UCSD-AML1 (cell line): ENCODE results near the gene BTN3A1.
"Not testable (repeated sequence)": the region's sequence is repeated elsewhere in the genome, so short reads cannot be mapped to it uniquely, and the experiment has no call there.

ENCODE experiments used
- DNase-seq: peaks from one replicate; lab custom pipeline; 2025; ENCODE audit not compliant: unreplicated experiment; lab: John Stamatoyannopoulos, UW

BTN3A1 gene

GRCh38 chr6:26412954-26413353 lies 10.9 kb downstream of the BTN3A1 start:
- no peak for DNase-seq

GRCh38 chr6:26414281-26414680 lies 12.2 kb downstream of the BTN3A1 start:
- DNase-seq, result no peak

DNA sequence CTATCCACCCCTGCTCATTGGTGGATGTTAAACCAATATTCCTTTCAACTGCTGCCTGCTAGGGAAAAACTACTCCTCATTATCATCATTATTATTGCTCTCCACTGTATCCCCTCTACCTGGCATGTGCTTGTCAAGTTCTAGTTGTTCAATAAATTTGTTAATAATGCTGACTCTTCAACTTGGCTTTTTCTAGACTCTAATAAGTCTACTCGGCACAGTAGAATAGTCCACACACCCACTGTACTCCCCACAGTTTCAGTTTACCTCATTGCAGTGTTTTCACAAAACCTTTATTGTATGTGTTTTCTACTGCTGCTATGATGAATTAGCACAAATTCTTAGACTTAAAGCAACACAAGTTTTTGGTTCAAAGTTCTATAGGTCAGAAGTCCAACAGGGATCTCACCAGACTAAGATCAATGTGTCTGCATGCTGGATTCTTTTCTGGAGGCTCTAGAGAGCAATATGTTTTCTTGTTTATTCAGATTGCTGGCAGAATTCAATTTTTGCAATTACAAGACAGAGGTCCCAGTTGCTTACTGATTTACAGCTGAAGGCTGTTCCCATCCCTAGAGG lies 13.1 kb downstream of the BTN3A1 start:
- no peak for DNase-seq

DNA sequence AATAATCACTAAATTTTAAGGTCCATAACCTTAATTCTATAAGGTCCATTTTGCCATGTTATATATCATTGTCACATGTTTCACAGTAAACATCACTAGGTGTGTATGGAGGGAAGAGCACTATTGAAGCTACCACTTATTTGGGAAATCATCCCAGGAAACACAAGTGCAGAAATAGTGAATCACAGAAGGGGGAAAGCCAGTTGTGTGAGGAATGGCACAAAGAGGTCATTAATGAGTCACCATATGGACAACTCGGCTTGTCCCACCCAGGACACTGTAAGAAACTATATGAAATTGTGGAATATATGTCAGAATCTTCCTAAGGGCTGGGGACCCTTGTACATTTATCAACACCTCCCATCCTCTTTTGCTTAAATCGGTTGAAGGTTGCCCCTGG lies 13.7 kb downstream of the BTN3A1 start:
- DNase-seq, result no peak

- DNase-seq, result no peak
Observed at GRCh38 chr6:26416288-26416687, 14.2 kb downstream of the BTN3A1 start.

GRCh38 chr6:26418077-26418476 lies 16.0 kb downstream of the BTN3A1 start:
- not testable (repeated sequence) for DNase-seq

- DNase-seq, result not testable (repeated sequence)
Observed at GRCh38 chr6:26418795-26419194, 16.7 kb downstream of the BTN3A1 start.

DNA sequence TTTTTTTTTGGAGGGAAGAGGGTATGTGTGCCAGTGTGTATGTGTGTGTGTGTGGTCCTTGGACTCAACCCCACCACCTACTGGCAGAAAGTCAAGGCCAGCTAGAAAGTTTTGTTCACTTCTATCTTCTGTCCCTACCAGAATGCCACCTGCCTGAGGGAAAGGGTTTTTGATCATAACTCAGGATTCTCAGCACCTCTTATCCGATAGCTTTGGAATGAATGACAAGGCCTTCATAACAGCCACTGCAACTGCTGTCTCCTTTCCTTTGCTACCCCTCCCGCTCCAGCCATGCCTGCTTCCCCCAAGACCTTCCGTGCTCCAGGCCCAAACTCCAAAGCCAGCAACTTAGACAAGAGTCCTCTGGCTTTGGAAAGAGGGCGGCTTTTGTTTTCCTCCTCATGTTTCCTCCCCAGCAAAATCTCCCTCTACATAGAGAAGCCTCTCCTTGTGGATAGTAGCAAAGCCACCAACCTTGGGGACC lies 18.7 kb downstream of the BTN3A1 start:
- no peak for DNase-seq

- peak; percentile 59 for DNase-seq
Observed at GRCh38 chr6:26421259-26422144, 19.4 kb downstream of the BTN3A1 start.

DNA sequence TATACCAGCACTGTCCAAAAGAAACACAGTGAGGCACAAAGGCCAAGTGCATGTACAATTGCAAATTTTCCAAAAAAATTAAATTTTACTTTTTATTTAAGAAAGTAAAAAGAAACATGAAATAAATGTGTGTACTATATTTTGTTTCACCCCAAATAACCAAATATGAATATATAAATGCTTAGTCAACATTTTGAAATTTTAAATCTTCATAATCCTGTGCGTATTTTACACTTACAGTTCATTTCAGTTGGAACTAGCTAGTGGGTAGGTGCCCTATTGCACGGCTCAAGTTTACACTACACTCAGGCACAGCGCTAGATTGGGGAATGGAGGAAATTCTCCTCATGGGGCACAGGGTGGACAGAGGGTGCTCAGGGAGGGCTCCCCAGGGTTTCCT lies 20.3 kb downstream of the BTN3A1 start:
- no peak for DNase-seq

DNA sequence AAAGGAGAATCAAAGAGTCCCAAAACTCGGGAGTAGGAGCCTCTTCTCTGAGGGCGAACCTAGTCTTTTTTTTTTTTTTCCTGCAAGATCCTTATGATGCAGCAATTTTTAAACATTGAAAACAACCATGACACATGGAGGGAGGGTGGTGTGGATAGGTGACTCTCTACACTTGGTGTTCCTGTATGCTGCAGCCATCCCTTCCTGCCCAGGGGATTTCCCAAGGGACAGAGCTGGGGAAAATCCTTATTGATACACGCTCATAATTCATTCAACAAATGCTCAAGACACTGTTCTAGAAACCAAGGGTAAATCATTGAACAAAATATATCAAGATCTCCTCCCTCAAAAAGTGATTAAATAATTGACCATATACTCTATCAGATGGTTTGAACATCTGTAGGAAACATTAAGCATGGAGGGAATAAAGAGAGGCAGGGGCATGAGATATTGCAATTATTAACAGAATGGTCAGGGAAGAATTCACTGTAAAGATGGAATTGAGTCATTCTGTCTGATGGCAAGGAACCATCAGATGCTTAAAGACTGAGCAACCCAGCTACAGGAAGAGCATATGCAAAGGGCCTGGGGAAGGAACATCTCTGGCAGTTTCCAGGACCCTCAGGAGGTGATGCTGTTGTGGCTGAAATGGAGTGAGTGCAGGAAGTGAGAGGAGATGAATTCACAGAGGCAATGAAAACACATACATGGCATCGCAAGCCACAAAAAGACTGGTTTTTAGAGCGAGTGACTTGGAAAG lies 24.8 kb downstream of the BTN3A1 start:
- no peak for DNase-seq

DNA sequence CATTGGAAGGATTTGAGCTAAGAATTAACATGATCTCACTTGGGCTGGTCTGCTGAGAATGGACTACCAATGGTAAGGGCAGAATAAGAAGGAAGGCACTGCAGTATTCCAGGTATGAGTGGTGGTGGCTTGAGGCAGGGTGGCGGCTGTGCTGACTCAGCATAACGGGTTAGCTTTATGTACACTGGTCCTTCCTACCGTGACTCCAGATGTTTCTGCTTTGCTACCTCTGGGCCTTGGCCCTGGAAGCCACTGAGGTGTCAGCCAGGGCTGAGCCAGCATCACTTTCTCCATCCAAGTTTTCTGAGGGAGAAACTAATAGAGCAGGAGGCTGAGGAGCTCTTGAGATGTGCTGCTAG lies 25.4 kb downstream of the BTN3A1 start:
- no peak for DNase-seq

GRCh38 chr6:26428206-26428605 lies 26.1 kb downstream of the BTN3A1 start:
- DNase-seq, result no peak

GRCh38 chr6:26430787-26431186 lies 28.7 kb downstream of the BTN3A1 start:
- DNase-seq, result no peak

GRCh38 chr6:26431258-26432172 lies 29.4 kb downstream of the BTN3A1 start:
- no peak for DNase-seq

GRCh38 chr6:26432627-26433201 lies 30.6 kb downstream of the BTN3A1 start:
- no peak for DNase-seq

DNA sequence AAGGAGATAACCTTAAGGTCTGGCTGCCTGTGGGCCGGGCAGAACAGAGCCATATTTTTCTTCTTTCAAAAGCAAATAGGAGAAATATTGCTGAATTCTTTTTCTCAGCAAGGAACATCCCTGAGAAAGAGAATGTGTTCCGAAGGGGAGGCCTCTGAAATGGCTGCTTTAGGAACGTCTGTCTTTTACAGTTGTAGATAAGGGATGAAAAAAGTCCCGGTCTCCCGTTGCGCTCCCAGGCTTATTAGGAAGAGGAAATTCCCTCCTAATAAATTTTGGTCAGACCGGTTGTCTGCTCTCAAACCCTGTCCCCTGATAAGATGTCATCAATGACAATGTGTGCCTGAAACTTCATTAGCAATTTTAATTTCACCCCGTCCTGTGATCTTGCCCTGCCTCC lies 31.6 kb downstream of the BTN3A1 start:
- DNase-seq, result not testable (repeated sequence)

DNA sequence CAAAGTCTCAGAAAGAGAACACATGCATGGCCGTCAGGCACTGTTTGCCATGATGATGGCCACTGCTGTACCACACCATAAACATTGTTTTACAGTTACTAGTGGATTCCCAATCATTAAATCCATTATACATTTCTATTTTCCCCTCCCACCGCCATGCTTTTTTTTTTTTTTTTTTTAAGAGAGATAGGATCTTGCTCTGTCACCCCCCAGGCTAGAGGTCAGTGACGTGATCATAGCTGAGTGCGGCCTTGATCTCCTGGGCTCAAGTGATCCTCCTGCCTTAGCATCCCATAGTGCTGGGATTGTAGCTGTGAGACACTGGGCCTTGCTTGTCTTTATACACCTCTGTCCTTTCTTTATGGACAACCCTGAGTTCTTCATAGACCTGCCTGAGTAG lies 33.9 kb downstream of the BTN3A1 start:
- no peak for DNase-seq

DNA sequence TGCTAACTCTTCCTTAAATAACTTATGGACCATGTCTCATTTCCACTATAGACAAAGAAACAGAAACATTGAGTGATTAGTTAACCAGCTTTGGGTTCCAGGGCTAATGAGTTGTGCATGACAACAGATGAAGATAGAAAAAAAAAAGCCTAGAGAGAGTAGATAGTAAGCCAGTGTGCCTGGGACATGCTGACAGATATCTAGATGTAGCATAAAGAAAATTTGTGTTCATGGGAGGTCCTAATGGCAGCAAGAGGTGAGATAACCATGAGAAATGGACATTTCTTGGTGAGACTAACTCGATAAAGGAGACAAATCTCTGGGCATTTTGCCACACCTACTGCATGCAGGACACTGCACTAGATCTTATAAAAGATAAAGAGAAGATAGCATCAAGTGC lies 35.5 kb downstream of the BTN3A1 start:
- no peak for DNase-seq

- no peak for DNase-seq
Observed at GRCh38 chr6:26438000-26438399, 35.9 kb downstream of the BTN3A1 start.
